Measurements from ENCODE around the gene PRSS57.
A peak's percentile ranks its signal among the peaks of the same experiment; 100 is the strongest.

The PRSS57 gene

GRCh38 chr19:639253-640160 is 55.7 kb downstream of the PRSS57 start, which contains the start of gene FGF22:
Gene FGF22, plus strand, starts transcription at chr19:639879. Its CDS starts 47 bp downstream, at chr19:639926.
- Histone ChIP-seq H3K27ac (ENCODE audit: low read depth, low read length) (no peak within 1 kb of the TSS), H3K36me3 (ENCODE audit: control insufficient read depth, insufficient read depth, low read length) (no peaks in the 10 kb centered on the region), H3K27me3 (ENCODE audit: control insufficient read depth, insufficient read depth, low read length) (peaks cover 15% of the 10 kb centered on the region), H3K9ac (ENCODE audit: low read depth, low read length) (no peak within 1 kb of the TSS), H3K4me1 (ENCODE audit: control insufficient read depth, insufficient read depth, low read length) (peaks cover 2% of the 10 kb centered on the region; the same call in 1 of the 2 replicates), H3K4me3 (ENCODE audit: low read depth, low read length) (peak within 1 kb of the TSS; percentile 54), H3K9me3 (ENCODE audit: control insufficient read depth, insufficient read depth, low read length) (no peaks in the 10 kb centered on the region)

GRCh38 chr19:638906-639252 is 56.4 kb downstream of the PRSS57 start:
- Histone ChIP-seq H3K9me3 (ENCODE audit: control insufficient read depth, insufficient read depth, low read length) (no peaks in the 10 kb centered on the region), H3K9ac (ENCODE audit: low read depth, low read length) (no peak overlapping the region), H3K4me1 (ENCODE audit: control insufficient read depth, insufficient read depth, low read length) (peaks cover 2% of the 10 kb centered on the region; the same call in 1 of the 2 replicates), H3K4me3 (ENCODE audit: low read depth, low read length) (0 out of 2 replicates have a peak overlapping the region, but pooled peaks have one; percentile 54), H3K36me3 (ENCODE audit: control insufficient read depth, insufficient read depth, low read length) (no peaks in the 10 kb centered on the region), H3K27ac (ENCODE audit: low read depth, low read length) (no peak overlapping the region), H3K27me3 (ENCODE audit: control insufficient read depth, insufficient read depth, low read length) (peaks cover 15% of the 10 kb centered on the region)

All from HUES48 (cell line).